Colonic mucosa (tissue), 4 donors: Measurements from ENCODE around the gene ATP2C2. TPM values are rescaled to one million over a fixed set of nuclear protein-coding genes. Genes with fewer than 3 reads are reported as not detected.

Source experiments
- DNase-seq: peaks from one replicate; pipeline ENCODE4 v3.0.0-alpha.2; 2020
- H3K27ac ChIP-seq: fragments of 200-600 bp; one replicate; pipeline ENCODE4 v1.8.0; 2021
- H3K27me3 ChIP-seq: fragments of 200-600 bp; one replicate; pipeline ENCODE4 v1.8.0; 2021
- H3K36me3 ChIP-seq: fragments of 200-600 bp; one replicate; pipeline ENCODE4 v1.8.0; 2021
- H3K4me1 ChIP-seq: fragments of 200-600 bp; one replicate; pipeline ENCODE4 v1.8.0; 2021; ENCODE audit warnings: mild to moderate bottlenecking
- H3K4me3 ChIP-seq: fragments of 200-600 bp; one replicate; pipeline ENCODE4 v1.8.0; 2021
- H3K9ac ChIP-seq, 2 donors: one replicate each; pipeline ENCODE4 v1.7.0; 2013; ENCODE audit warnings: control low read depth in 2 of 2, low read depth in 2 of 2, low read length in 2 of 2
- H3K9me3 ChIP-seq: fragments of 200-600 bp; one replicate; pipeline ENCODE4 v1.8.0; 2021
- CTCF ChIP-seq: fragments of 200-600 bp; IDR thresholded peaks from one replicate; pipeline ENCODE4 v1.8.0; 2022; ENCODE audit warnings: antibody characterized with exemption, mild to moderate bottlenecking
- intact Hi-C: fragments of 100-400 bp; cut with DNase I; formaldehyde crosslinking; loops from one replicate; pipeline ENCODE4 v1.14.1; 2022
- total RNA-seq, 2 donors: library from RNA; stranded (reverse); fragmentation: NEBNext Ultra II Directional in 1 of 2; extraction: Animal tissue kit (Norgen Biotek cat#: 25700) in 1 of 2; gene quantifications; one replicate each; pipeline ENCODE4 v1.2.1, GENCODE V29; 2021
- donor health status: healthy.
- donor health status: DM: no; HTN: no; CAD: no.
- donor health status: DM: no; HTN: no; CAD: no.

ATP2C2 gene
- total RNA-seq, 2 donors from 2014 or later: 126 to 220 TPM

- H3K27ac ChIP-seq: peak overlapping the region; percentile 80
- no peaks in the 10 kb centered on the region for H3K36me3 ChIP-seq
- peaks cover 10% of the 10 kb centered on the region for H3K27me3 ChIP-seq
- peak; percentile 23 for DNase-seq
- no peak for TF ChIP-seq CTCF
- intact Hi-C loops: no loop called here
- peaks cover 9% of the 10 kb centered on the region for H3K4me1 ChIP-seq
- no peaks in the 10 kb centered on the region for H3K9me3 ChIP-seq
- peak overlapping the region; percentile 59 to 94 for H3K9ac ChIP-seq
- H3K4me3 ChIP-seq: peak overlapping the region; percentile 55
Measured at GRCh38 chr16:84369105-84369504, 767 bp downstream of the ATP2C2 start.

- H3K4me1 ChIP-seq: peaks cover 9% of the 10 kb centered on the region
- no peak for TF ChIP-seq CTCF
- intact Hi-C loops: no loop called here
- peaks cover 10% of the 10 kb centered on the region for H3K27me3 ChIP-seq
- H3K27ac ChIP-seq: peak overlapping the region; percentile 80
- DNase-seq: peak; percentile 79
- peak overlapping the region in 1 of 2 donors; percentile 60 for H3K9ac ChIP-seq
- no peaks in the 10 kb centered on the region for H3K9me3 ChIP-seq
- peak overlapping the region; percentile 55 for H3K4me3 ChIP-seq
- H3K36me3 ChIP-seq: no peaks in the 10 kb centered on the region
Measured at GRCh38 chr16:84369938-84370627, 1.7 kb downstream of the ATP2C2 start.

- peak; percentile 57 for DNase-seq
- H3K9ac ChIP-seq: peak overlapping the region in 1 of 2 donors; percentile 60
- H3K4me1 ChIP-seq: peaks cover 9% of the 10 kb centered on the region
- intact Hi-C loops: no loop called here
- H3K27me3 ChIP-seq: peaks cover 10% of the 10 kb centered on the region
- no peaks in the 10 kb centered on the region for H3K9me3 ChIP-seq
- H3K27ac ChIP-seq: peak overlapping the region; percentile 80
- H3K36me3 ChIP-seq: no peaks in the 10 kb centered on the region
- no peak overlapping the region for H3K4me3 ChIP-seq
- TF ChIP-seq CTCF: no peak
Measured at GRCh38 chr16:84370723-84371552, 2.6 kb downstream of the ATP2C2 start.

- Histone ChIP-seq H3K9me3 (no peaks in the 10 kb centered on the region), H3K27ac (peak overlapping the region; percentile 80), H3K4me1 (peaks cover 9% of the 10 kb centered on the region), H3K36me3 (no peaks in the 10 kb centered on the region), H3K4me3 (no peak overlapping the region), H3K9ac (peak overlapping the region in 1 of 2 donors; percentile 60), H3K27me3 (peaks cover 10% of the 10 kb centered on the region)
- no peak for TF ChIP-seq CTCF
- intact Hi-C loops: no loop called here
- DNase-seq: no peak
Measured at GRCh38 chr16:84371553-84371865, 3.2 kb downstream of the ATP2C2 start.

GRCh38 chr16:84373907-84374489 is 5.7 kb downstream of the ATP2C2 start:
- intact Hi-C loops: no loop called here
- Histone ChIP-seq H3K27me3 (no peaks in the 10 kb centered on the region), H3K9ac (no peak overlapping the region), H3K9me3 (no peaks in the 10 kb centered on the region), H3K27ac (no peak overlapping the region), H3K4me3 (no peak overlapping the region), H3K36me3 (no peaks in the 10 kb centered on the region), H3K4me1 (peaks cover 9% of the 10 kb centered on the region)
- no peak for DNase-seq
- TF ChIP-seq CTCF: no peak
